ENCODE data around the gene KRTAP9-6. TPM values are rescaled to one million over a fixed set of nuclear protein-coding genes. Genes with fewer than 3 reads are reported as not detected.
"Not testable (repeated sequence)": the region's sequence is repeated elsewhere in the genome, so short reads cannot be mapped to it uniquely, and the experiment has no call there.

The KRTAP9-6 gene
- total and polyA plus RNA-seq, 8 donors, result not detected

GRCh38 chr17:41230094-41230493 is 35.1 kb upstream of the KRTAP9-6 start:
- H3K36me3 ChIP-seq, result no peaks in the 10 kb centered on the region
- no peak for DNase-seq
- no peaks in the 10 kb centered on the region for H3K9me3 ChIP-seq
- H3K4me3 ChIP-seq, result no peak overlapping the region
- no peak for TF ChIP-seq EP300 (IDR thresholded peaks at IDR 0.05)
- no peak for TF ChIP-seq POLR2A (IDR thresholded peaks at IDR 0.05)
- TF ChIP-seq POLR2AphosphoS5 (IDR thresholded peaks at IDR 0.05), result no peak
- TF ChIP-seq CTCF (IDR thresholded peaks at IDR 0.05), result no peak
- intact Hi-C loops (cut with DNase I; ENCODE audit: low total_unique reads), result no loop called here
- H3K4me1 ChIP-seq, result no peaks in the 10 kb centered on the region
- H3K27ac ChIP-seq, result no peak overlapping the region
- H3K27me3 ChIP-seq, result peaks cover 0 to 16% (median 11%) of the 10 kb centered on the region in 3 donors

- DNase-seq, result no peak
- no peak overlapping the region for H3K27ac ChIP-seq
- H3K27me3 ChIP-seq, result peaks cover 0 to 16% (median 11%) of the 10 kb centered on the region in 3 donors
- TF ChIP-seq POLR2AphosphoS5 (IDR thresholded peaks at IDR 0.05) (no peak), POLR2A (IDR thresholded peaks at IDR 0.05) (no peak), CTCF (IDR thresholded peaks at IDR 0.05) (no peak), EP300 (IDR thresholded peaks at IDR 0.05) (no peak)
- no peaks in the 10 kb centered on the region for H3K4me1 ChIP-seq
- no peaks in the 10 kb centered on the region for H3K9me3 ChIP-seq
- no peak overlapping the region for H3K4me3 ChIP-seq
- intact Hi-C loops (cut with DNase I; ENCODE audit: low total_unique reads), result no loop called here
- 83 to 91% (median 89%) methylated on average over 6 of the region's 6 CpGs for WGBS, 5 donors
- H3K36me3 ChIP-seq, result no peaks in the 10 kb centered on the region
Measured at GRCh38 chr17:41231731-41232130, 33.4 kb upstream of the KRTAP9-6 start.

GRCh38 chr17:41232399-41233105 is 32.6 kb upstream of the KRTAP9-6 start, which contains the start of gene KRTAP9-3:
TSS of gene KRTAP9-3 (plus strand) at chr17:41232449. CDS start at chr17:41232502, 53 bp downstream.
- DNase-seq; H3K36me3 ChIP-seq; intact Hi-C loops (cut with DNase I; ENCODE audit: low total_unique reads); H3K9me3 ChIP-seq; H3K27ac ChIP-seq; H3K4me3 ChIP-seq; H3K4me1 ChIP-seq: not testable (repeated sequence)
- H3K27me3 ChIP-seq, result peaks cover 0 to 16% (median 11%) of the 10 kb centered on the region in 3 donors
- WGBS, 5 donors, result 81 to 100% (median 85%) methylated on average over 1 of the region's 1 CpG

- not testable (repeated sequence) for DNase-seq, H3K4me1 ChIP-seq
- WGBS, 5 donors, result 61 to 77% (median 64%) methylated on average over 4 of the region's 4 CpGs
Measured at GRCh38 chr17:41237116-41237515, 28.1 kb upstream of the KRTAP9-6 start.

GRCh38 chr17:41237949-41238437 is 27.2 kb upstream of the KRTAP9-6 start, which contains the start of gene KRTAP9-8:
TSS of gene KRTAP9-8 (plus strand) at chr17:41237999. CDS start at chr17:41238052, 53 bp downstream.
- H3K4me1 ChIP-seq; intact Hi-C loops (cut with DNase I; ENCODE audit: low total_unique reads); H3K36me3 ChIP-seq; DNase-seq; H3K9me3 ChIP-seq; H3K4me3 ChIP-seq; H3K27ac ChIP-seq: not testable (repeated sequence)
- H3K27me3 ChIP-seq, result peaks cover 0 to 18% (median 11%) of the 10 kb centered on the region in 3 donors
- 35 to 47% (median 40%) methylated on average over 3 of the region's 3 CpGs for WGBS, 5 donors

More at GRCh38 chr17:41237116-41237515, 28.1 kb upstream of the KRTAP9-6 start:
- H3K27ac ChIP-seq; H3K9me3 ChIP-seq; intact Hi-C loops (cut with DNase I; ENCODE audit: low total_unique reads); H3K4me3 ChIP-seq; H3K36me3 ChIP-seq: not testable (repeated sequence)
- peaks cover 0 to 27% (median 18%) of the 10 kb centered on the region in 3 donors for H3K27me3 ChIP-seq

GRCh38 chr17:41246995-41247787 is 18.0 kb upstream of the KRTAP9-6 start:
- intact Hi-C loops (cut with DNase I; ENCODE audit: low total_unique reads); H3K4me1 ChIP-seq; H3K36me3 ChIP-seq; H3K27ac ChIP-seq; DNase-seq; H3K4me3 ChIP-seq; H3K9me3 ChIP-seq; H3K27me3 ChIP-seq: not testable (repeated sequence)
- 25 to 59% (median 54%) methylated on average over 2 of the region's 2 CpGs for WGBS, 5 donors

GRCh38 chr17:41249637-41250240 is 15.4 kb upstream of the KRTAP9-6 start, which contains the start of gene KRTAP9-4:
TSS of gene KRTAP9-4 (plus strand) at chr17:41249687. CDS start at chr17:41249721, 34 bp downstream.
- H3K4me1 ChIP-seq; H3K27ac ChIP-seq; H3K9me3 ChIP-seq; H3K4me3 ChIP-seq; intact Hi-C loops (cut with DNase I; ENCODE audit: low total_unique reads); DNase-seq; H3K27me3 ChIP-seq; H3K36me3 ChIP-seq: not testable (repeated sequence)
- WGBS, 5 donors, result 42 to 85% (median 53%) methylated on average over 1 to 2 of the region's 2 CpGs
